ENCODE results near the gene MUC5B.

GRCh38 chr11:1252371-1253102 lies 29.7 kb downstream of the MUC5B start:
- TF ChIP-seq POLR2AphosphoS5 (IDR thresholded peaks at IDR 0.05; ENCODE audit: low read depth, low read length), result no peak
- no peak for TF ChIP-seq POLR2A (IDR thresholded peaks at IDR 0.05; ENCODE audit: low read depth, low read length)
